Measurements from ENCODE around the gene ELFN1. TPM values are rescaled to one million over a fixed set of nuclear protein-coding genes. Genes with fewer than 3 reads are reported as not detected.

ELFN1 gene
- total and polyA plus RNA-seq, 10 of the 15 experiments (the other 5 are each of a cell fraction or from before 2014, with no cell fraction given) = 0.04 TPM; not detected in 9

DNA sequence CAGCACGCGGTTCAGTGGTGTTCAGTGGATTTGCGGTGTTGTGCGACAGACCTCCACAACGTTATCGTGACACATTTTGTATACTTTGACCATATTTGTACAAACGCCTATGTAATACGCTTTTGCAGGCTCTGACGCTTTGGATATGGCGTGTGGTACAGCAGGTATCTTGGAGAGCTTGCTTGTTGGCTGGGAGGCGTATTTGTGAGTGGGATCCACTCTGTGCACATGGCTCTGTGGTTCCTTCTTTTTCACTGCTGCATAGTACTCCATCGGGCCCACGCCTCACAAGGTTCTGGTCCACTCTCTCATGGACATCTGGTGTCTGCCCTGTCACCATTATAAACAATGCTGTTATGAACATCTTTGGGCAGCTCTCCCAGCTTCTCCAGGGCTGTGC is 53.2 kb downstream of the ELFN1 start:
- no peak for FAIRE-seq
- H3K79me2 ChIP-seq (ENCODE audit: control insufficient read depth, insufficient read depth, low read length) = no peaks in the 10 kb centered on the region
- SMC1A ChIA-PET (ENCODE audit: uncharacterized antibody, unreplicated experiment) = no interaction called here
- ATAC-seq = no peak
- no peaks in the 10 kb centered on the region for H3K27me3 ChIP-seq (replicated peaks in 1 of 2; ENCODE audit: control insufficient read depth in 2 of 2, insufficient read depth in 2 of 2, low read length in 1 of 2)
- DNase-seq (ENCODE audit: low read depth, low spot score) = no peak
- CTCF ChIA-PET = no interaction called here
- H4K20me1 ChIP-seq (ENCODE audit: control insufficient read depth, insufficient read depth) = no peaks in the 10 kb centered on the region
- H3K9me3 ChIP-seq (replicated peaks; ENCODE audit: control insufficient read depth, insufficient read depth, low read length) = no peaks in the 10 kb centered on the region
- TF ChIP-seq BCL3 (IDR thresholded peaks at IDR 0.05; ENCODE audit: borderline replicate concordance, insufficient read depth, low read depth, low read length, poor library complexity, severe bottlenecking) (no peak), ZNF592 (IDR thresholded peaks at IDR 0.05) (no peak), MXI1 (IDR thresholded peaks at IDR 0.05; ENCODE audit: low read depth, low read length) (no peak), HDAC6 (IDR thresholded peaks at IDR 0.05; ENCODE audit: unreplicated experiment) (no peak), MYB (IDR thresholded peaks at IDR 0.05; ENCODE audit: borderline replicate concordance, low read depth, low read length) (no peak)
- TF ChIP-seq, protein P1, sequence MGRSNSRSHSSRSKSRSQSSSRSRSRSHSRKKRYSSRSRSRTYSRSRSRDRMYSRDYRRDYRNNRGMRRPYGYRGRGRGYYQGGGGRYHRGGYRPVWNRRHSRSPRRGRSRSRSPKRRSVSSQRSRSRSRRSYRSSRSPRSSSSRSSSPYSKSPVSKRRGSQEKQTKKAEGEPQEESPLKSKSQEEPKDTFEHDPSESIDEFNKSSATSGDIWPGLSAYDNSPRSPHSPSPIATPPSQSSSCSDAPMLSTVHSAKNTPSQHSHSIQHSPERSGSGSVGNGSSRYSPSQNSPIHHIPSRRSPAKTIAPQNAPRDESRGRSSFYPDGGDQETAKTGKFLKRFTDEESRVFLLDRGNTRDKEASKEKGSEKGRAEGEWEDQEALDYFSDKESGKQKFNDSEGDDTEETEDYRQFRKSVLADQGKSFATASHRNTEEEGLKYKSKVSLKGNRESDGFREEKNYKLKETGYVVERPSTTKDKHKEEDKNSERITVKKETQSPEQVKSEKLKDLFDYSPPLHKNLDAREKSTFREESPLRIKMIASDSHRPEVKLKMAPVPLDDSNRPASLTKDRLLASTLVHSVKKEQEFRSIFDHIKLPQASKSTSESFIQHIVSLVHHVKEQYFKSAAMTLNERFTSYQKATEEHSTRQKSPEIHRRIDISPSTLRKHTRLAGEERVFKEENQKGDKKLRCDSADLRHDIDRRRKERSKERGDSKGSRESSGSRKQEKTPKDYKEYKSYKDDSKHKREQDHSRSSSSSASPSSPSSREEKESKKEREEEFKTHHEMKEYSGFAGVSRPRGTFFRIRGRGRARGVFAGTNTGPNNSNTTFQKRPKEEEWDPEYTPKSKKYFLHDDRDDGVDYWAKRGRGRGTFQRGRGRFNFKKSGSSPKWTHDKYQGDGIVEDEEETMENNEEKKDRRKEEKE (IDR thresholded peaks at IDR 0.05) = no peak
- RAD21 ChIA-PET (ENCODE audit: unreplicated experiment) = no interaction called here
- no peak overlapping the region for H3K4me3 ChIP-seq
- in situ Hi-C loops (cut with MboI) = no loop called here
- H2AFZ ChIP-seq (ENCODE audit: control insufficient read depth, low read depth, low read length) = no peak overlapping the region
- BruUV-seq (replicated peaks) = no TSS peak
- no peak overlapping the region for H3K27ac ChIP-seq (ENCODE audit: control insufficient read depth, insufficient read depth)
- no peaks in the 10 kb centered on the region for H3K4me1 ChIP-seq (ENCODE audit: control insufficient read depth, insufficient read depth, low read length)
- H3K9ac ChIP-seq (ENCODE audit: control insufficient read depth, insufficient read depth, low read length) = no peak overlapping the region
- no peaks in the 10 kb centered on the region for H3K36me3 ChIP-seq (ENCODE audit: control insufficient read depth in 2 of 2, insufficient read depth in 2 of 2, low read length in 1 of 2)
- H3K4me2 ChIP-seq (ENCODE audit: control insufficient read depth, insufficient read depth) = no peak overlapping the region
- POLR2A ChIA-PET = no interaction called here
- intact Hi-C loops (cut with micrococcal nuclease; ENCODE audit: unreplicated experiment) = no loop called here
- 61% methylated on average over 13 of the region's 13 CpGs for WGBS (ENCODE audit: insufficient coverage, insufficient replicate concordance, low lambda C conversion rate, missing lambda C conversion rate)

Data from GM12878 (cell line).